Mucosa of rectum (tissue), 2 donors: ENCODE data around the gene MMP19.
"Not testable (repeated sequence)": the region's sequence is repeated elsewhere in the genome, so short reads cannot be mapped to it uniquely, and the experiment has no call there.

Source experiments
- H3K27ac ChIP-seq, 2 donors: one replicate each; pipeline ENCODE4 v1.7.0; 2013; ENCODE audit warnings: inconsistent platforms in 2 of 2, low read depth in 2 of 2, low read length in 2 of 2
- H3K27me3 ChIP-seq, 2 donors: one replicate each; pipeline ENCODE4 v1.7.0; 2013; ENCODE audit warnings: low read length in 2 of 2; ENCODE audit not compliant: control insufficient read depth in 2 of 2, insufficient read depth in 2 of 2
- H3K36me3 ChIP-seq, 2 donors: one replicate each; pipeline ENCODE4 v1.7.0; 2013; ENCODE audit warnings: low read length in 2 of 2; ENCODE audit not compliant: control insufficient read depth in 2 of 2, insufficient read depth in 2 of 2
- H3K4me1 ChIP-seq, 2 donors: one replicate each; pipeline ENCODE4 v1.7.0; 2013; ENCODE audit warnings: low read length in 2 of 2, mild to moderate bottlenecking in 1 of 2; ENCODE audit not compliant: control insufficient read depth in 2 of 2, insufficient read depth in 2 of 2
- H3K4me3 ChIP-seq, 2 donors: one replicate each; pipeline ENCODE4 v1.7.0; 2013; ENCODE audit warnings: low read length in 2 of 2
- H3K9ac ChIP-seq, 2 donors: one replicate each; pipeline ENCODE4 v1.7.0; 2013; ENCODE audit warnings: low read length in 2 of 2, low read depth in 1 of 2, mild to moderate bottlenecking in 1 of 2
- H3K9me3 ChIP-seq, 2 donors: one replicate each; pipeline ENCODE4 v1.7.0; 2013; ENCODE audit warnings: low read length in 2 of 2; ENCODE audit not compliant: control insufficient read depth in 2 of 2
- donor health status: healthy.
- donor health status: Normal muscosa, but diverticular disease.

Gene MMP19

DNA sequence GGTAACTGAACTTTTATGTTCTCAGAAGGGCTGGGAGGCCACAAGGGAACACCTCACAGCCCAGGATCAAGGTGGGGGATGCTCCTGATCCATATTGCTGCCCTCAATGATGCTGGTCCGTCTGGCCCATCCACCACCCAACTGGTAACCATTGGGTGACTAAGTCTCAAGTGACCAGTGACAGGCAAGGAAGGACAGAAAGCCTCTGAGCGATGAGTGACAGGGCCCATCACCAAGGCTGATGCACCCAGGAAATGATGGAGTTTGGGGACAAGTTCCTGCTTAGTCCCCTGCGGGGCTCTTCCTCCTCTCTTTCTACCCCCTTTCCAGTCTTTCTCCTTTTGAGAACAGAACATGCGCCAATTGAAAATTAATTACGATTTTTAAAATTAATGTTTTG, 2.6 kb upstream of the MMP19 start:
- H3K4me1 ChIP-seq: peaks cover 3 to 5% of the 10 kb centered on the region in 2 donors
- H3K27ac ChIP-seq: peak overlapping the region in 1 of 2 donors; percentile 21
- H3K4me3 ChIP-seq: no peak overlapping the region
- H3K9me3 ChIP-seq: no peaks in the 10 kb centered on the region
- peaks cover 3 to 7% of the 10 kb centered on the region in 2 donors for H3K27me3 ChIP-seq
- H3K36me3 ChIP-seq: no peaks in the 10 kb centered on the region
- H3K9ac ChIP-seq: no peak overlapping the region

DNA sequence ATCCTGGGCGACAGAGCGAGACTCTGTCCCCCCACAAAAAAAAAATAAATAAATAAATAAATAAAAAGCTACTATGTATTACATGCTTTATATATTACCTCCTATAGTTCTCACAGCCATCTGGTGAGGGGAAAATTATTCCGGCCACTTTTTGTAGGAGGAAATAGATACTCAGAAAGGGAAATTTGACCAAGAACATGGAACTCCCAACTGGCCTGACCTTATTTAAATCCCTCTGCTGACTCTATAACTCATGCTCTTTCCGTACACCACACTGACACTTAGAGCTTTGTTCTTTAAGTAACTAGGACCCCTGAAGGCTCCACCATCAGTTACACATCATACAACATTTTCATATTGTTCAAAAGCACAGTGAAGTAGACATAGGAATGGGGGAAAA, 2.2 kb upstream of the MMP19 start:
- Histone ChIP-seq H3K4me1 (peaks cover 3 to 5% of the 10 kb centered on the region in 2 donors), H3K4me3 (no peak overlapping the region), H3K27me3 (peaks cover 3 to 7% of the 10 kb centered on the region in 2 donors), H3K9me3 (no peaks in the 10 kb centered on the region), H3K9ac (no peak overlapping the region), H3K27ac (peak overlapping the region in 1 of 2 donors; percentile 21), H3K36me3 (no peaks in the 10 kb centered on the region)

- H3K9ac ChIP-seq: no peak overlapping the region
- H3K27me3 ChIP-seq: peaks cover 0 to 7% of the 10 kb centered on the region in 2 donors
- H3K36me3 ChIP-seq: no peaks in the 10 kb centered on the region
- no peaks in the 10 kb centered on the region for H3K9me3 ChIP-seq
- H3K4me3 ChIP-seq: no peak overlapping the region
- H3K4me1 ChIP-seq: peaks cover 0 to 5% of the 10 kb centered on the region in 2 donors
- no peak overlapping the region for H3K27ac ChIP-seq
These were observed 695 bp upstream of the MMP19 start for GRCh38 chr12:55843431-55843830.

GRCh38 chr12:55840581-55841351, 2.0 kb downstream of the MMP19 start:
- Histone ChIP-seq H3K9me3 (no peaks in the 10 kb centered on the region), H3K36me3 (no peaks in the 10 kb centered on the region), H3K27ac (no peak overlapping the region), H3K27me3 (no peaks in the 10 kb centered on the region), H3K4me1 (no peaks in the 10 kb centered on the region), H3K4me3 (no peak overlapping the region), H3K9ac (no peak overlapping the region)

GRCh38 chr12:55839345-55840140, 3.2 kb downstream of the MMP19 start:
- no peaks in the 10 kb centered on the region for H3K36me3 ChIP-seq

GRCh38 chr12:55838361-55838760, 4.4 kb downstream of the MMP19 start:
- H3K9me3 ChIP-seq: no peaks in the 10 kb centered on the region
- H3K4me1 ChIP-seq: no peaks in the 10 kb centered on the region
- no peak overlapping the region for H3K4me3 ChIP-seq
- no peaks in the 10 kb centered on the region for H3K36me3 ChIP-seq
- no peaks in the 10 kb centered on the region for H3K27me3 ChIP-seq
- H3K9ac ChIP-seq: no peak overlapping the region
- no peak overlapping the region for H3K27ac ChIP-seq

More at GRCh38 chr12:55839345-55840140, 3.2 kb downstream of the MMP19 start:
- H3K4me1 ChIP-seq: no peaks in the 10 kb centered on the region
- no peak overlapping the region for H3K27ac ChIP-seq
- H3K9ac ChIP-seq: no peak overlapping the region
- no peaks in the 10 kb centered on the region for H3K9me3 ChIP-seq
- no peaks in the 10 kb centered on the region for H3K27me3 ChIP-seq
- no peak overlapping the region for H3K4me3 ChIP-seq

- H3K36me3 ChIP-seq, H3K4me3 ChIP-seq, H3K9ac ChIP-seq, H3K27ac ChIP-seq, H3K9me3 ChIP-seq, H3K27me3 ChIP-seq: not testable (repeated sequence)
- H3K4me1 ChIP-seq: peaks cover 8 to 12% of the 10 kb centered on the region in 2 donors
These were observed 8.3 kb downstream of the MMP19 start for GRCh38 chr12:55834400-55834799.

GRCh38 chr12:55833056-55833455, 9.7 kb downstream of the MMP19 start:
- no peak overlapping the region for H3K4me3 ChIP-seq
- H3K27me3 ChIP-seq: no peaks in the 10 kb centered on the region
- H3K9me3 ChIP-seq: no peaks in the 10 kb centered on the region
- no peaks in the 10 kb centered on the region for H3K36me3 ChIP-seq
- H3K27ac ChIP-seq: no peak overlapping the region
- H3K4me1 ChIP-seq: peaks cover 17 to 18% of the 10 kb centered on the region in 2 donors
- H3K9ac ChIP-seq: no peak overlapping the region

GRCh38 chr12:55831447-55831815, 11.3 kb downstream of the MMP19 start:
- Histone ChIP-seq H3K27ac (peak overlapping the region; percentile 94 to 97), H3K4me3 (peak overlapping the region; percentile 89 to 92), H3K9me3 (no peaks in the 10 kb centered on the region), H3K9ac (peak overlapping the region; percentile 81 to 94), H3K36me3 (no peaks in the 10 kb centered on the region), H3K27me3 (no peaks in the 10 kb centered on the region), H3K4me1 (peaks cover 17 to 28% of the 10 kb centered on the region in 2 donors)
